Adrenal gland (tissue), 5 donors: ENCODE data around the gene TMEM45B.

Experiments used
- POLR2A ChIP-seq, 2 donors: fragments of 450-650 bp; IDR thresholded peaks; one replicate each; pipeline ENCODE4 v1.6.1; 2017; ENCODE audit warnings: antibody characterized with exemption in 2 of 2, mild to moderate bottlenecking in 2 of 2, moderate library complexity in 1 of 2
- TF ChIP-seq, protein P1 (sequence below), 6 experiments: fragments of 450-650 bp in 4 of 6; fragments of 200-600 bp in 2 of 6; sonication (generic) in 1 of 6; IDR thresholded peaks; 1 replicate in 5 of 6; 2 replicates in 1 of 6; pipeline versions ENCODE4 v1.5.1 to v1.8.0; 2016 to 2021; ENCODE audit warnings: antibody characterized with exemption in 6 of 6, mild to moderate bottlenecking in 2 of 6, moderate library complexity in 1 of 6
- donor health status: DM: no; HTN: no; CAD: no.

- TF ChIP-seq, protein P1, sequence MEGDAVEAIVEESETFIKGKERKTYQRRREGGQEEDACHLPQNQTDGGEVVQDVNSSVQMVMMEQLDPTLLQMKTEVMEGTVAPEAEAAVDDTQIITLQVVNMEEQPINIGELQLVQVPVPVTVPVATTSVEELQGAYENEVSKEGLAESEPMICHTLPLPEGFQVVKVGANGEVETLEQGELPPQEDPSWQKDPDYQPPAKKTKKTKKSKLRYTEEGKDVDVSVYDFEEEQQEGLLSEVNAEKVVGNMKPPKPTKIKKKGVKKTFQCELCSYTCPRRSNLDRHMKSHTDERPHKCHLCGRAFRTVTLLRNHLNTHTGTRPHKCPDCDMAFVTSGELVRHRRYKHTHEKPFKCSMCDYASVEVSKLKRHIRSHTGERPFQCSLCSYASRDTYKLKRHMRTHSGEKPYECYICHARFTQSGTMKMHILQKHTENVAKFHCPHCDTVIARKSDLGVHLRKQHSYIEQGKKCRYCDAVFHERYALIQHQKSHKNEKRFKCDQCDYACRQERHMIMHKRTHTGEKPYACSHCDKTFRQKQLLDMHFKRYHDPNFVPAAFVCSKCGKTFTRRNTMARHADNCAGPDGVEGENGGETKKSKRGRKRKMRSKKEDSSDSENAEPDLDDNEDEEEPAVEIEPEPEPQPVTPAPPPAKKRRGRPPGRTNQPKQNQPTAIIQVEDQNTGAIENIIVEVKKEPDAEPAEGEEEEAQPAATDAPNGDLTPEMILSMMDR (IDR thresholded peaks at IDR 0.05): no peak
- no peak for TF ChIP-seq POLR2A (IDR thresholded peaks at IDR 0.05)
Observed at GRCh38 chr11:129815596-129816461, at the start of gene TMEM45B.
